T-helper 1 cell treated with Interleukin-12 subunit alpha and Interleukin-12 subunit beta and Interleukin-4 antibody, amounts not matched to agents 30 ng/mL and 1 ng/mL, for 36 hours (primary cell): ENCODE results near the gene TPSG1. TPM values are rescaled to one million over a fixed set of nuclear protein-coding genes. Genes with fewer than 3 reads are reported as not detected.

Experiments
- intact Hi-C: fragments of 100-400 bp; cut with micrococcal nuclease; formaldehyde crosslinking; loops from one replicate; pipeline ENCODE4 v1.15.1; 2024
- total RNA-seq: library from RNA; stranded (reverse); gene quantifications from 2 replicates; pipeline ENCODE4 v1.2.3, GENCODE V29; 2022

The TPSG1 gene
- total RNA-seq, 1 donor from 2014 or later, result not detected

- intact Hi-C loops, result no loop called here
These were observed 47.3 kb downstream of the TPSG1 start for GRCh38 chr16:1177750-1178149.

- intact Hi-C loops, result no loop called here
These were observed 48.0 kb downstream of the TPSG1 start for GRCh38 chr16:1177053-1177452.

GRCh38 chr16:1176280-1176897 lies 48.7 kb downstream of the TPSG1 start:
- intact Hi-C loops, result no loop called here

GRCh38 chr16:1175566-1176279 lies 49.3 kb downstream of the TPSG1 start:
- intact Hi-C loops, result no loop called here

DNA sequence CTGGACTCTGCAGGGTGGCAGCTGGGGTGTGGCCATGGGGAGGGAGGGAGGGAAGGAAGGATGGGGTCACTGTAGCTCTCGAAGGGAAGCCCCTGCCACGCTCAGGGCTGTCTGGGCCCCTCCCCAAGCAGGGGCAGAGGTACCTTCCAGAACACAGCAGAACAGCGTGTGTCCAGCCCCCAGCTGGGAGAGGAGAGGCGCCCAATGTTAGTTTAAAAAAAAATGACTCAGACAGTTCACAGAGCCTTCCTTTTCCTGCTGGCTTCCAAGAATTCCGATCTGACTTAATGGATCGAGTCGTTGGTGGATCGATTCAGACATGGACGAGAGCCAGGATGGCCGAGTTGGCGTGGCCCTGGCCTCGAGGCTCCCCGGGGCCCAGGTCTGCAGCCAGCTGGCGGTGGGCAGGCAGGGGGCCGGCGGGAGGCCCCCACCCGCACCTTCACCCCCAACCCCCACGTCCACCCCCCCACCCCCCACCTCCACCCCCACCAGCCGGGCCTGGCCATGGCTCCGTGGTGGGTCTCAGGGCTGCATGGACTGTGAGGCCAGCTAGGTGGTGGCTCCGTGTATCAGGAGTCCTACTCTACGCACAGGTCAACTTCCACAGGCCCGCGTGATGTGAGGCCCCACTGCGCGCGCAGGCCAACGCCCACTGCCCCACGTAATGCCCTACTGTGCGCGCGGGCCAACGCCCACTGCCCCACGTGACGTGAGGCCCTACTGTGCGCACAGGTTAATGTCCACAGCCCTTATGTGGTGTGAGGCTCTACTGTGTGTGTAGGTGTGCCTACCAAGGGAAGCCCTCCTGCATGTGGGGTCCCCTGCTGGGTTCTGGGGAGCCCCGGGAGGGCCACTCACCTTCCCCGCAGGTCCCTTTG lies 50.4 kb downstream of the TPSG1 start:
- intact Hi-C loops, result no loop called here

- intact Hi-C loops, result loop anchor here (2.0 kb wide), 1 partner anchor 49 kb away; no protein-coding TSS in a partner anchor
These were observed 51.1 kb downstream of the TPSG1 start for GRCh38 chr16:1173788-1174451.

DNA sequence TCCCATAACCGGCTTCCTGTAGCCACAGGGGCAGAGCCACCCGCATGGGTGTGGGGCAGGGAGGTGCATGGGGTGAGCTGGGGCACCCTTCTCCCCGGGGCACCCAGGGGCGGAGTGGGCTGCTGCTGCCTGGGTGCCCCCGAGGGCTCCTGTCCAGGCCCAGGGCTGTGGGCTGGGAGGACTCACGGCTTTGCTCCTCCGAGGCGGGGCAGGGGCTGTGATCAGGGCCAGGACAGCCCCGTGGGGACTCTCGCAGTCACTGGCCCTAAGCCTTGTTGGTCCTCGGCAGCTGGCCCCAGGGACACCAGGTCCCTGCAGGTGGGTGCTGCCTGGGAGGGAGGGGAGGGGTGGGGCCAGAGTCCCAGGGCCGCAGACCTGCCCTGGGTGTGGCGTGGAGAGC lies 52.4 kb downstream of the TPSG1 start:
- intact Hi-C loops, result loop anchor here (2.0 kb wide), 1 partner anchor 48 kb away; no protein-coding TSS in a partner anchor

DNA sequence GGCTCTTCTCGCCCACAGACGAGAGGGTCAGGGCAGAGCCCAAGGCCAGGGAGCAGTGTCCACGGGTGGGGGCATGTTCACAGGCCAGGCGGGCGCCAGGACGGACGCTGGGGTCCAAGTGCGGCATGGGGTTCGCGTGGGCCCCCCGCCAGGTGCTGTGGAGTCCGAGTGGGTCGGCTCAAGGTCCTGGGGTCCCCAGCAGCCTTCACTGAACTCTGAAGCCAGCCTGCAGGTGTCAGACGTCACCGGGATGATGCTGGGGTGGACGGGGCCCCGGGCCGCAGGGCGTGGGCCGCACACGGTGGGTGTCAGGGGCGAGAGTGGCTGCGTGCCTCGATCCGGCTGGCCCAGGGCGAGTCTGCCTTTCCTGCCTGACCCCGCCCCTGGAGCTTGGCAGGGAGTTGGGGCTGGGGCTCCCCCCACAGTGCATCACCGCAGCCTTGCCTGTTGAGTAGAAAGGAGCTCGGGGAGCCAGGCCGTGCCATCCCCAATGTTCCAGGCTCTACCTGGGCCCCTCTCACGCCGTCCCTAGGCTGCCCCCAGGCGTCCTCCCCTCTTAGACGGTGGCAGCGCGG lies 53.1 kb downstream of the TPSG1 start:
- intact Hi-C loops, result loop anchor here (2.0 kb wide), 1 partner anchor 47 kb away; no protein-coding TSS in a partner anchor

Other genes starting within 250 kb of the TPSG1 start
- 0.17 TPM in 1 of 2 replicates, not detected in the other for gene SOX8, start 243.5 kb downstream of the TPSG1 start, total RNA-seq
- gene SSTR5, start 152.5 kb downstream of the TPSG1 start, total RNA-seq, result not detected in 2 replicates
- not detected in 2 replicates for gene C1QTNF8, start 129.0 kb downstream of the TPSG1 start, total RNA-seq
- 0.24 and 0.25 TPM in 2 replicates for gene CACNA1H, start 72.2 kb downstream of the TPSG1 start, total RNA-seq
- gene TPSB2, start 4.9 kb upstream of the TPSG1 start, total RNA-seq, result not detected in 2 replicates
- not detected in 2 replicates for gene TPSAB1, start 15.4 kb upstream of the TPSG1 start, total RNA-seq
- gene TPSD1, start 30.8 kb upstream of the TPSG1 start, total RNA-seq, result not detected in 2 replicates
- gene UBE2I, start 84.4 kb upstream of the TPSG1 start, total RNA-seq, result 217 and 224 TPM in 2 replicates
- gene BAIAP3, start 108.4 kb upstream of the TPSG1 start, total RNA-seq, result 1.4 and 1.8 TPM in 2 replicates
- gene TSR3, start 126.6 kb upstream of the TPSG1 start, total RNA-seq, result 53.7 and 60.0 TPM in 2 replicates
- 36.1 and 39.1 TPM in 2 replicates for gene GNPTG, start 126.7 kb upstream of the TPSG1 start, total RNA-seq
- 43.3 and 47.9 TPM in 2 replicates for gene UNKL, start 189.4 kb upstream of the TPSG1 start, total RNA-seq
- 13.2 and 16.4 TPM in 2 replicates for gene UQCC4, start 195.5 kb upstream of the TPSG1 start, total RNA-seq
- not detected in 2 replicates for gene PERCC1, start 205.8 kb upstream of the TPSG1 start, total RNA-seq
- gene CCDC154, start 219.3 kb upstream of the TPSG1 start, total RNA-seq, result 1.8 and 3.2 TPM in 2 replicates
- gene CLCN7, start 249.8 kb upstream of the TPSG1 start, total RNA-seq, result 80.8 and 81.0 TPM in 2 replicates